Stimulated activated CD4-positive, alpha-beta T cell treated with anti-CD3 and anti-CD28 coated beads, Interleukin-2, amount 100 ng/mL, for 4 hours (primary cell): ENCODE data around the gene PDRG1.
"Not testable (repeated sequence)": the region's sequence is repeated elsewhere in the genome, so short reads cannot be mapped to it uniquely, and the experiment has no call there.

Source experiments
- DNase-seq: peaks from one replicate; pipeline ENCODE4 v3.0.0-alpha.2; 2020; ENCODE audit warnings: low read depth

The PDRG1 gene

GRCh38 chr20:31926493-31926892, 25.4 kb downstream of the PDRG1 start:
- no peak for DNase-seq

- no peak for DNase-seq
Measured at GRCh38 chr20:31925631-31926030, 26.2 kb downstream of the PDRG1 start.

- DNase-seq: no peak
Measured at GRCh38 chr20:31924561-31924960, 27.3 kb downstream of the PDRG1 start.

- DNase-seq: no peak
Measured at GRCh38 chr20:31923388-31924331, 28.2 kb downstream of the PDRG1 start.

- no peak for DNase-seq
Measured at GRCh38 chr20:31922588-31922987, 29.3 kb downstream of the PDRG1 start.

- DNase-seq: no peak
Measured at GRCh38 chr20:31922181-31922580, 29.7 kb downstream of the PDRG1 start.

GRCh38 chr20:31921480-31921879, 30.4 kb downstream of the PDRG1 start:
- not testable (repeated sequence) for DNase-seq

GRCh38 chr20:31920275-31920855, 31.5 kb downstream of the PDRG1 start:
- no peak for DNase-seq

- no peak for DNase-seq
Measured at GRCh38 chr20:31919410-31920155, 32.3 kb downstream of the PDRG1 start.

- DNase-seq: no peak
Measured at GRCh38 chr20:31918466-31919105, 33.3 kb downstream of the PDRG1 start.

GRCh38 chr20:31917962-31918412, 33.9 kb downstream of the PDRG1 start:
- DNase-seq: not testable (repeated sequence)

GRCh38 chr20:31916708-31917107, 35.1 kb downstream of the PDRG1 start:
- DNase-seq: no peak

GRCh38 chr20:31915491-31916280, 36.2 kb downstream of the PDRG1 start:
- no peak for DNase-seq

- no peak for DNase-seq
Measured at GRCh38 chr20:31914170-31914569, 37.7 kb downstream of the PDRG1 start.

- DNase-seq: no peak
Measured at GRCh38 chr20:31913431-31914157, 38.3 kb downstream of the PDRG1 start.

GRCh38 chr20:31910071-31910803, 41.6 kb downstream of the PDRG1 start:
- DNase-seq: no peak

- DNase-seq: no peak
Measured at GRCh38 chr20:31909253-31910070, 42.4 kb downstream of the PDRG1 start.

- DNase-seq: no peak
Measured at GRCh38 chr20:31908424-31908823, 43.4 kb downstream of the PDRG1 start.

- no peak for DNase-seq
Measured at GRCh38 chr20:31908016-31908415, 43.8 kb downstream of the PDRG1 start.
